ENCODE results near the gene NFYA. TPM values are rescaled to one million over a fixed set of nuclear protein-coding genes. Genes with fewer than 3 reads are reported as not detected.

Gene NFYA
- total RNA-seq, 1 experiment from 2014 or later, result 28.7 TPM

DNA sequence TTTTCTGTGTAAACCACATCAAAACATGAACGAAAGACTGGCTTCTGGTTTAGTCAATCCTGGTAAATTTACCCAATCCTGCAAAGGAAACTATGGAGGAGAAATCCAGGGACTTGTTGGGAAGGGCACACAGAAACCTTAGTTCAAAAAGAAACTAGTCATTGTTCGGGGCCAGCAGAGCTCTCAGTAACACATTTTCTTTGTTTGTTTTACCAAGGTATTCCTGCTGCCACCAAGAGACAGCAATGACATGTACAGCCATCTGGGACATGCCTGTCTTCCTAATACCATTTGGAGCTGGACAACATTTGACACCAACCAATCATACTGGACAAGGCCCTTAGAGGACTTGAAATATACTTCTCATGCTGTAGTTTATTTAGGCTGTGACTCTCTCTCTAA is 8.9 kb upstream of the NFYA start:
- H3K79me2 ChIP-seq (ENCODE audit: insufficient read depth, low read length), result no peaks in the 10 kb centered on the region
- no peak overlapping the region for H3K4me3 ChIP-seq (replicated peaks in 1 of 2; ENCODE audit: low read depth in 1 of 2, low read length in 2 of 2)
- no peaks in the 10 kb centered on the region for H4K20me1 ChIP-seq (ENCODE audit: insufficient read depth)
- peaks cover 0 to 14% of the 10 kb centered on the region in 2 experiments; a peak in 1 of 4 replicates for H3K4me1 ChIP-seq (ENCODE audit: control insufficient read depth in 1 of 2, insufficient read depth in 2 of 2, low read length in 2 of 2)
- H3K27me3 ChIP-seq (ENCODE audit: insufficient read depth, low read length), result no peaks in the 10 kb centered on the region
- H3K4me2 ChIP-seq (ENCODE audit: low read length), result no peak overlapping the region
- ATAC-seq (no peak), DNase-seq (ENCODE audit: low read depth, low spot score) (no peak)
- ChIA-PET CTCF (interaction anchor here (0.9 kb wide), 1 partner anchor 28 kb away, joined by 3 read pairs; no protein-coding TSS in a partner anchor), RAD21 (ENCODE audit: low non-redundant PET in 1 of 2, low total read pairs in 2 of 2, uncharacterized antibody in 2 of 2, unreplicated experiment in 2 of 2) (no interaction called here), POLR2A (no interaction called here)
- TF ChIP-seq CTCF (IDR thresholded peaks at IDR 0.05 in 2 of 3, conservative IDR thresholded peaks at IDR 0.05 in 1 of 3; ENCODE audit: borderline replicate concordance in 1 of 3, insufficient read depth in 1 of 3, low read depth in 2 of 3, low read length in 2 of 3), result no peak
- TF ChIP-seq CEBPB (IDR thresholded peaks at IDR 0.05; ENCODE audit: low read depth), result no peak
- TF ChIP-seq, protein P1, sequence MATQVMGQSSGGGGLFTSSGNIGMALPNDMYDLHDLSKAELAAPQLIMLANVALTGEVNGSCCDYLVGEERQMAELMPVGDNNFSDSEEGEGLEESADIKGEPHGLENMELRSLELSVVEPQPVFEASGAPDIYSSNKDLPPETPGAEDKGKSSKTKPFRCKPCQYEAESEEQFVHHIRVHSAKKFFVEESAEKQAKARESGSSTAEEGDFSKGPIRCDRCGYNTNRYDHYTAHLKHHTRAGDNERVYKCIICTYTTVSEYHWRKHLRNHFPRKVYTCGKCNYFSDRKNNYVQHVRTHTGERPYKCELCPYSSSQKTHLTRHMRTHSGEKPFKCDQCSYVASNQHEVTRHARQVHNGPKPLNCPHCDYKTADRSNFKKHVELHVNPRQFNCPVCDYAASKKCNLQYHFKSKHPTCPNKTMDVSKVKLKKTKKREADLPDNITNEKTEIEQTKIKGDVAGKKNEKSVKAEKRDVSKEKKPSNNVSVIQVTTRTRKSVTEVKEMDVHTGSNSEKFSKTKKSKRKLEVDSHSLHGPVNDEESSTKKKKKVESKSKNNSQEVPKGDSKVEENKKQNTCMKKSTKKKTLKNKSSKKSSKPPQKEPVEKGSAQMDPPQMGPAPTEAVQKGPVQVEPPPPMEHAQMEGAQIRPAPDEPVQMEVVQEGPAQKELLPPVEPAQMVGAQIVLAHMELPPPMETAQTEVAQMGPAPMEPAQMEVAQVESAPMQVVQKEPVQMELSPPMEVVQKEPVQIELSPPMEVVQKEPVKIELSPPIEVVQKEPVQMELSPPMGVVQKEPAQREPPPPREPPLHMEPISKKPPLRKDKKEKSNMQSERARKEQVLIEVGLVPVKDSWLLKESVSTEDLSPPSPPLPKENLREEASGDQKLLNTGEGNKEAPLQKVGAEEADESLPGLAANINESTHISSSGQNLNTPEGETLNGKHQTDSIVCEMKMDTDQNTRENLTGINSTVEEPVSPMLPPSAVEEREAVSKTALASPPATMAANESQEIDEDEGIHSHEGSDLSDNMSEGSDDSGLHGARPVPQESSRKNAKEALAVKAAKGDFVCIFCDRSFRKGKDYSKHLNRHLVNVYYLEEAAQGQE (IDR thresholded peaks at IDR 0.05; ENCODE audit: low read depth), result no peak
- TF ChIP-seq EZH2phosphoT487 (IDR thresholded peaks at IDR 0.05; ENCODE audit: borderline replicate concordance), result no peak
- no peak for TF ChIP-seq SP1 (IDR thresholded peaks at IDR 0.05; ENCODE audit: low read depth)
- no peak for TF ChIP-seq ZFX (IDR thresholded peaks at IDR 0.05)
- no peak for TF ChIP-seq POLR2A (IDR thresholded peaks at IDR 0.05; ENCODE audit: borderline replicate concordance, extremely low read depth, insufficient read depth, insufficient read length)
- TF ChIP-seq, protein P2, sequence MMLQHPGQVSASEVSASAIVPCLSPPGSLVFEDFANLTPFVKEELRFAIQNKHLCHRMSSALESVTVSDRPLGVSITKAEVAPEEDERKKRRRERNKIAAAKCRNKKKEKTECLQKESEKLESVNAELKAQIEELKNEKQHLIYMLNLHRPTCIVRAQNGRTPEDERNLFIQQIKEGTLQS (IDR thresholded peaks at IDR 0.05), result no peak
- TF ChIP-seq MAX (IDR thresholded peaks at IDR 0.05), result no peak
- TF ChIP-seq FOSL1 (IDR thresholded peaks at IDR 0.05; ENCODE audit: low read depth), result no peak
- no peak for TF ChIP-seq YY1 (IDR thresholded peaks at IDR 0.05; ENCODE audit: extremely low read depth, insufficient replicate concordance, low read depth, low read length)
- no peak for TF ChIP-seq JUND (IDR thresholded peaks at IDR 0.05)
- TF ChIP-seq EGR1 (IDR thresholded peaks at IDR 0.05; ENCODE audit: low read depth), result no peak
- TF ChIP-seq POLR2AphosphoS5 (IDR thresholded peaks at IDR 0.05; ENCODE audit: low read depth, low read length), result no peak
- TF ChIP-seq CBX3 (IDR thresholded peaks at IDR 0.05; ENCODE audit: low read depth), result no peak
- no peak overlapping the region for H3K9ac ChIP-seq (ENCODE audit: low read length)
- H2AFZ ChIP-seq (ENCODE audit: low read depth, low read length, poor library complexity, severe bottlenecking), result no peak overlapping the region
- BruUV-seq (replicated peaks), result no TSS peak
- intact Hi-C loops (cut with micrococcal nuclease), result no loop called here
- H3K9me2 ChIP-seq (ENCODE audit: insufficient read depth), result no peaks in the 10 kb centered on the region
- peaks cover 0 to 10% of the 10 kb centered on the region in 2 experiments; a peak in 2 of 4 replicates for H3K36me3 ChIP-seq (ENCODE audit: control insufficient read depth in 1 of 2, insufficient read depth in 2 of 2, low read length in 2 of 2)
- no peaks in the 10 kb centered on the region for H3K9me3 ChIP-seq (ENCODE audit: control insufficient read depth in 1 of 2, insufficient read depth in 1 of 2, low read depth in 1 of 2, low read length in 2 of 2)
- no peak overlapping the region for H3K27ac ChIP-seq (ENCODE audit: low read depth, low read length)

Data from HCT116 (cell line).